Nephron (organoid): Measurements from ENCODE around the gene LUC7L.
A peak's percentile ranks its signal among the peaks of the same experiment; 100 is the strongest.
"Not testable (repeated sequence)": the region's sequence is repeated elsewhere in the genome, so short reads cannot be mapped to it uniquely, and the experiment has no call there.

Source experiments
- H3K27ac Mint-ChIP-seq, 3 experiments: 2 replicates each; pipeline ENCODE4 v1.8.0; 2020; ENCODE audit warnings: mixed read lengths in 3 of 3, mild to moderate bottlenecking in 2 of 3, moderate library complexity in 1 of 3
- H3K27me3 Mint-ChIP-seq: 2 replicates; pipeline ENCODE4 v1.8.0; 2021; ENCODE audit warnings: low read depth, mild to moderate bottlenecking, moderate library complexity, mixed read lengths
- H3K36me3 Mint-ChIP-seq: 2 replicates; pipeline ENCODE4 v1.8.0; 2020; ENCODE audit warnings: low read depth, mixed read lengths
- H3K4me1 Mint-ChIP-seq: 2 replicates; pipeline ENCODE4 v1.8.0; 2020; ENCODE audit warnings: mixed read lengths
- H3K4me3 Mint-ChIP-seq, 3 experiments: 2 replicates each; pipeline ENCODE4 v1.8.0; 2020; ENCODE audit warnings: mild to moderate bottlenecking in 3 of 3, mixed read lengths in 3 of 3, moderate library complexity in 2 of 3
- H3K9me3 Mint-ChIP-seq: 2 replicates; pipeline ENCODE4 v1.8.0; 2020; ENCODE audit warnings: mixed read lengths
- TF ChIP-seq, protein P1 (sequence below), 3 experiments: fragments of 200-600 bp; sonication (generic); IDR thresholded peaks; one replicate each; pipeline ENCODE4 v1.5.0; 2021; ENCODE audit warnings: antibody characterized with exemption in 3 of 3; ENCODE audit not compliant: unreplicated experiment in 3 of 3

Gene LUC7L

DNA sequence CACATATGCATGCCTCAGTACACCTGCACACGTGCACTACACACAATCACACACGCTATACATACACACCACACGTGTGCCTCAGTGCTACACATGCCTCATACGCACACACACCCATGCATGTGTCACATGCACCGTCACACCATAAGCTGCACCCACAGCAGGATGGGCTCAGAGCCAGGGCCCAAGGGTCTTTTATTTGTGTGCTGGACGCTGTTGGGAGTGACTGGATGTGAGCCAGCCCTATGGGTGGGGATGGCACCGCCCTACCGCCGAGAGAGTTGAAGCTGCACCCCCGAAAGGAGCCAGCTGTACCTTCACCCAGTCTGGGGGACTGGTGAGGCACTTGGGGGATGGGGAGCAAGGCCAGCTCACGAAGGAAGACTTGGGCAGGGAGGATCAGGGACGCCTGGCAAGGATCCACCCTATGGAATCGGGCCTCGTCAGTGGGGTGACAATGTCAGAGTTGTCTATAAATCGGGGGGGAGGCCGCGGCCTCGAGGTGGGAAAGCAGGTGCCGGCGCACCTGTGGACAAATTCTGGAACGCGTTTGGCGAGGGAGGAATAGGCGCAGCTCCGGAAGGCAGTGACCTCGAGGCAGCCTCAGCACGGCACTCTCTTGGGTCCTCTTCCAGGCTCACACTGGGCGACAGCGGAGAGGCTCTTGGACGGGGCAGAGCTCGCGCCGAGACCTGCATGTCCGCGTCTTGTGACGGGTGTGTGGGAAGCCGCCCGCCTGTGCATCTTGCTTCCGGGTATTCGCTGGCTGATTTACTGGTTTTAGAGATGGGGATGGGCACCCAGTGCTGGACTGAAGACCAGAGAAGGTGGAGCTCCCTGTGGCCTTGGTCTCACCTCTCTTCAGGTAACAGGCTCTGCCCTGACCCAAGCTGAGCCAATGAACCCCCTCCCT lies 39.1 kb upstream of the LUC7L start:
- no peak overlapping the region for H3K4me3 Mint-ChIP-seq
- H3K9me3 Mint-ChIP-seq = no peaks in the 10 kb centered on the region
- H3K36me3 Mint-ChIP-seq = no peaks in the 10 kb centered on the region
- H3K27me3 Mint-ChIP-seq = peaks cover 5% of the 10 kb centered on the region
- peaks cover 9% of the 10 kb centered on the region for H3K4me1 Mint-ChIP-seq
- H3K27ac Mint-ChIP-seq = no peak overlapping the region
- TF ChIP-seq, protein P1, sequence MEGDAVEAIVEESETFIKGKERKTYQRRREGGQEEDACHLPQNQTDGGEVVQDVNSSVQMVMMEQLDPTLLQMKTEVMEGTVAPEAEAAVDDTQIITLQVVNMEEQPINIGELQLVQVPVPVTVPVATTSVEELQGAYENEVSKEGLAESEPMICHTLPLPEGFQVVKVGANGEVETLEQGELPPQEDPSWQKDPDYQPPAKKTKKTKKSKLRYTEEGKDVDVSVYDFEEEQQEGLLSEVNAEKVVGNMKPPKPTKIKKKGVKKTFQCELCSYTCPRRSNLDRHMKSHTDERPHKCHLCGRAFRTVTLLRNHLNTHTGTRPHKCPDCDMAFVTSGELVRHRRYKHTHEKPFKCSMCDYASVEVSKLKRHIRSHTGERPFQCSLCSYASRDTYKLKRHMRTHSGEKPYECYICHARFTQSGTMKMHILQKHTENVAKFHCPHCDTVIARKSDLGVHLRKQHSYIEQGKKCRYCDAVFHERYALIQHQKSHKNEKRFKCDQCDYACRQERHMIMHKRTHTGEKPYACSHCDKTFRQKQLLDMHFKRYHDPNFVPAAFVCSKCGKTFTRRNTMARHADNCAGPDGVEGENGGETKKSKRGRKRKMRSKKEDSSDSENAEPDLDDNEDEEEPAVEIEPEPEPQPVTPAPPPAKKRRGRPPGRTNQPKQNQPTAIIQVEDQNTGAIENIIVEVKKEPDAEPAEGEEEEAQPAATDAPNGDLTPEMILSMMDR (IDR thresholded peaks at IDR 0.05; ENCODE audit: unreplicated experiment in 3 of 3) = no peak

- H3K27ac Mint-ChIP-seq, H3K27me3 Mint-ChIP-seq: not testable (repeated sequence)
Measured at GRCh38 chr16:267562-267961, 38.3 kb upstream of the LUC7L start.

GRCh38 chr16:266258-267164 lies 37.3 kb upstream of the LUC7L start:
- Mint-ChIP-seq H3K27ac (no peak overlapping the region), H3K9me3 (no peaks in the 10 kb centered on the region), H3K4me1 (peaks cover 9% of the 10 kb centered on the region), H3K4me3 (no peak overlapping the region), H3K27me3 (no peaks in the 10 kb centered on the region), H3K36me3 (peaks cover 10% of the 10 kb centered on the region)
- TF ChIP-seq, protein P1 (IDR thresholded peaks at IDR 0.05; ENCODE audit: unreplicated experiment in 3 of 3) = no peak

More at GRCh38 chr16:267562-267961, 38.3 kb upstream of the LUC7L start:
- H3K4me1 Mint-ChIP-seq, H3K4me3 Mint-ChIP-seq, H3K36me3 Mint-ChIP-seq, H3K9me3 Mint-ChIP-seq: not testable (repeated sequence)

DNA sequence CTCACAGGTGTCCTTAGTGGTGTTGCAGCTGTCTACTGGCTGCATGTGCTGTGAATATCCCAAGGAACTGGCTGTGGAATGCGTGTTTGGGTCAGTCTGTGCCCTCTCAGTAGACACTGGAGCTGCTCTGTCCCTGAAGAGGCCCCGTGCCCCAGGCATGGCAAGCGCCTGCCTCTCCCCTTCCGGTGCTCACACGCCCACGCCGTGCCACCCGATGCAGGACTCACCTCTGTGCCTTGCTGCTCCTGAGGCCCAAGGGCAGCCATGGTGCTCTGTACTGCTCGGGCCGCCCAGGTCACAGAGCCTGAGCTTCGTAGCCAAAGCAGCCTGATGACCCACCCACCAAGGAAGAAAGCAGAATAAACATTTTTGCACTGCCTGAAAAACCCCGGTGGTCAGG lies 36.5 kb upstream of the LUC7L start:
- Mint-ChIP-seq H3K27me3 (no peaks in the 10 kb centered on the region), H3K4me3 (no peak overlapping the region), H3K4me1 (peaks cover 9% of the 10 kb centered on the region), H3K27ac (peak overlapping the region in 1 of 3 experiments; percentile 37), H3K9me3 (no peaks in the 10 kb centered on the region), H3K36me3 (peaks cover 12% of the 10 kb centered on the region)
- TF ChIP-seq, protein P1 (IDR thresholded peaks at IDR 0.05; ENCODE audit: unreplicated experiment in 3 of 3) = no peak

- Mint-ChIP-seq H3K27me3 (no peaks in the 10 kb centered on the region), H3K4me3 (no peak overlapping the region), H3K36me3 (peaks cover 16% of the 10 kb centered on the region), H3K9me3 (no peaks in the 10 kb centered on the region), H3K4me1 (peaks cover 9% of the 10 kb centered on the region), H3K27ac (no peak overlapping the region)
- TF ChIP-seq, protein P1 (IDR thresholded peaks at IDR 0.05; ENCODE audit: unreplicated experiment in 3 of 3) = no peak
Measured at GRCh38 chr16:265002-265529, 35.8 kb upstream of the LUC7L start.

- H3K4me1 Mint-ChIP-seq = peaks cover 9% of the 10 kb centered on the region
- H3K4me3 Mint-ChIP-seq = no peak overlapping the region
- no peaks in the 10 kb centered on the region for H3K9me3 Mint-ChIP-seq
- H3K27ac Mint-ChIP-seq = no peak overlapping the region
- TF ChIP-seq, protein P1 (IDR thresholded peaks at IDR 0.05; ENCODE audit: unreplicated experiment in 3 of 3) = no peak
- no peaks in the 10 kb centered on the region for H3K27me3 Mint-ChIP-seq
- H3K36me3 Mint-ChIP-seq = peaks cover 16% of the 10 kb centered on the region
Measured at GRCh38 chr16:264440-264951, 35.2 kb upstream of the LUC7L start.
